Suprapubic skin (tissue), 2 donors: Measurements from ENCODE around the gene RARB.

ENCODE experiments used
- EP300 ChIP-seq: sonication (generic); formaldehyde crosslinking; IDR thresholded peaks from one replicate; pipeline ENCODE4 v1.6.1; 2017; ENCODE audit warnings: antibody characterized with exemption
- POLR2A ChIP-seq, 2 donors: fragments of 450-650 bp; IDR thresholded peaks; one replicate each; pipeline ENCODE4 v1.6.1; 2017; ENCODE audit warnings: antibody characterized with exemption in 2 of 2, mild to moderate bottlenecking in 2 of 2, moderate library complexity in 2 of 2

- no peak for TF ChIP-seq POLR2A (IDR thresholded peaks at IDR 0.05)
- no peak for TF ChIP-seq EP300
Measured at GRCh38 chr3:25448750-25449692, 21.0 kb downstream of the RARB start.
